GM12864 (cell line): Measurements from ENCODE around the gene THRB.

Experiments
- DNase-seq: peaks from one replicate; pipeline ENCODE4 v3.0.0-alpha.2; 2011; ENCODE audit warnings: low read depth
- H3K4me3 ChIP-seq: 2 replicates; pipeline ENCODE4 v1.5.1; 2011; ENCODE audit warnings: mild to moderate bottlenecking, low read depth, low read length, control low read depth
- TF ChIP-seq, protein P1 (sequence below): IDR thresholded peaks from 2 replicates; pipeline ENCODE4 v1.5.1; 2011; ENCODE audit warnings: low read depth, mild to moderate bottlenecking, moderate library complexity, low read length, control low read depth, inconsistent platforms; ENCODE audit errors: missing control alignments

Gene THRB

DNA sequence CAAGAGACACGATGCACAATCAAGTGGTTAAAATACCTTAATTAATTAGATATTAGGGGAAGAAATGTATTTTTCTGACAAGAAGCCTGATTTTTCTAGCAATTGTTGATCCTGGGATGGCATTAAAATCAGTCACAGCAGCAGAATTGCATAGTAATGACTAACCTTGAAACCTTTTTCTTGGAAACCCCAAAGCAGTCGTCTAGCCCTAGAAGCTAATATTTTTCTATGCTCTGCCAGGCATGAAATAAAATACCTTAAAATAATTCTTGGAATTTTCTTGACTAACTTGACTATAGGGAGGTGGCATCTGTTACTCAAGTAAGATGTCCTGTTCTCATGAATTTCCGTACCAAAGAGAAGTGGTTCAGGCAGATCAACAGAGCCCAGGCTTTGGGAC is 204.1 kb downstream of the THRB start:
- DNase-seq = no peak
- H3K4me3 ChIP-seq = no peak overlapping the region
- TF ChIP-seq, protein P1, sequence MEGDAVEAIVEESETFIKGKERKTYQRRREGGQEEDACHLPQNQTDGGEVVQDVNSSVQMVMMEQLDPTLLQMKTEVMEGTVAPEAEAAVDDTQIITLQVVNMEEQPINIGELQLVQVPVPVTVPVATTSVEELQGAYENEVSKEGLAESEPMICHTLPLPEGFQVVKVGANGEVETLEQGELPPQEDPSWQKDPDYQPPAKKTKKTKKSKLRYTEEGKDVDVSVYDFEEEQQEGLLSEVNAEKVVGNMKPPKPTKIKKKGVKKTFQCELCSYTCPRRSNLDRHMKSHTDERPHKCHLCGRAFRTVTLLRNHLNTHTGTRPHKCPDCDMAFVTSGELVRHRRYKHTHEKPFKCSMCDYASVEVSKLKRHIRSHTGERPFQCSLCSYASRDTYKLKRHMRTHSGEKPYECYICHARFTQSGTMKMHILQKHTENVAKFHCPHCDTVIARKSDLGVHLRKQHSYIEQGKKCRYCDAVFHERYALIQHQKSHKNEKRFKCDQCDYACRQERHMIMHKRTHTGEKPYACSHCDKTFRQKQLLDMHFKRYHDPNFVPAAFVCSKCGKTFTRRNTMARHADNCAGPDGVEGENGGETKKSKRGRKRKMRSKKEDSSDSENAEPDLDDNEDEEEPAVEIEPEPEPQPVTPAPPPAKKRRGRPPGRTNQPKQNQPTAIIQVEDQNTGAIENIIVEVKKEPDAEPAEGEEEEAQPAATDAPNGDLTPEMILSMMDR = no peak

DNA sequence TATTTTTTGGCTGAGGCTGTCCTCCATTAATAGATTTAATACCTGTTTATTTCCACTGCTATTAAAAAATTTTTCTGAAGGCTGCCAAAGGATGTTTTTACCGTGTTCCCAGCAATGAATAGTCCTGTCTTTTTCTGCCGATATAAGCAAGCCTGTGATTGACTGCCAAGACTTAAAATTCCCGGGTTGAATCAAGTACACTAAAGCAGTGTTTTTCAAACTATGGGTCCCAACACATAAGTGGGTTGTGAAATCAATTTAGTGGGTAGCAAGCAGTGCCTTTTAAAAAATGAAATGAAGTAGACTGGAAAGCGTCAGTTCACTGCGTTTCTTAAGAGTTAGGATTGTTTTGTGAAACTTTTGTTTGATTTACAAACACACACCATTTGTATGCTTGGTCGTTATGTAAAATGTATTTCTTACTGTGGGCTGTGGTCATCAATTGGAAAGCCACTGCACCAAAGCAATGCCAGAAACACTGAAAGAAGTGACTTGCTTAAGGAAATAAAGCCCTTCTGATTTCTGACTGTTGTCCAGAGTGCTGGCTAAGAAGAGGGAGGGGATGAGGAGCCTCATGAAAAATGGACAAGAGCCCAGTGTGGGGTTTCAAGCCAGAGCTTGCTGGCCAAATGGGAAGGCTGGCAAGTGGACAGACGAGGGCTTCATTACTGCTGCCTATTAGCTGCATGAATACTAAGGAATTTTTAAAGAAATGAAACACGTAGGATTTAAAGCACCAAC is 206.0 kb downstream of the THRB start:
- DNase-seq = no peak

DNA sequence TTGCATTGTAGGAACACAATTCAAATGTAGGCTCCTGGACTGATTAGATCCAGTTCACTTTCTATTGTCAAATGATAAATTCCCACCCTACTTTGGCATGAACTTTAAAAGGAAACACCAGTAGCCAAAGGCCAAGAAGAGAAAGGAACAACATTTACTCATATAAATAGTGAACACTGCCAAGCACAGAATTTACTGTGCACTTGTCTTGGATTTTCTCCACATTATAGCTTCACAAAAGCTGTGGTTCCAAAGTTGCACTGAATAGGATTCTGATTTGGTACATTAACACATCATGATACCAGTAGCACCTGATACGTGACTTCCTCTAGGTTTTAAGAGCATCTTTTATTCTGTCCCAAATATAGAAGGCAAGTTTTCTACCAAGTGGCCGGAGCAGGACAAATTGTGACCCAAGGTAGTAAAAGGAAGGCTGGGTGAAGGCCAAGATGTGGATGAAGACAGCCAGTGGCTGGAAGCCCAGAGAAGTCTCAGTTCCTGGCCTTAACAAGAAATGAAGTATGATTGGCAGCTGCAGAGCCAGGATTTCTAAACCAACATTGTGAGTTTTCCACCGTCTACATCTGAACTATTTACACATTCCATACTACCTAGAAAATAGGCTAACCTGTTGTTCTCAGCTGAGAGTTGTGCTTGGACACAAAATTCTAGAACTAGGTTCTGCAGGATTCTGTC is 206.7 kb downstream of the THRB start:
- no peak for DNase-seq
- H3K4me3 ChIP-seq = no peak overlapping the region
- TF ChIP-seq, protein P1 = no peak

More for the DNA sequence above, 206.0 kb downstream of the THRB start:
- H3K4me3 ChIP-seq = no peak overlapping the region
- TF ChIP-seq, protein P1 = no peak

DNA sequence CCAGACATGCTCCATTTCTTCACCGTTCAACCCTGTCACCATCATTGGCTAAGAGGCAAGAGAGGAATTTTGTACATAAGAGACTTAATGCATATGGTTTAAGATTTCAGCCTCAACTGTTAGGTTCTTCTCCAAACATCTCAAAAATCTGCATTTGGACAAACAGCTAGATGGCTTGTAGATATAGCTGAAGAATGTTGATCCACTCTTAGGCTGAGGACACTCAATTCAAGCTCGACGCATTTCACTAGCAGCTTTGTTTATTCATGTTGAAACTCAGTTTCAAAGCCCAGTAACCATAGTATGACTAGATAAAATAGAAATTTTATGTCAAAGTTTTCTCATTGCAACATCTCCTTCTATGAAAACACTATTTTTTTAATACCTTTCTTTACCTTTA is 208.2 kb downstream of the THRB start:
- no peak for DNase-seq
- H3K4me3 ChIP-seq = no peak overlapping the region
- TF ChIP-seq, protein P1 = no peak

DNA sequence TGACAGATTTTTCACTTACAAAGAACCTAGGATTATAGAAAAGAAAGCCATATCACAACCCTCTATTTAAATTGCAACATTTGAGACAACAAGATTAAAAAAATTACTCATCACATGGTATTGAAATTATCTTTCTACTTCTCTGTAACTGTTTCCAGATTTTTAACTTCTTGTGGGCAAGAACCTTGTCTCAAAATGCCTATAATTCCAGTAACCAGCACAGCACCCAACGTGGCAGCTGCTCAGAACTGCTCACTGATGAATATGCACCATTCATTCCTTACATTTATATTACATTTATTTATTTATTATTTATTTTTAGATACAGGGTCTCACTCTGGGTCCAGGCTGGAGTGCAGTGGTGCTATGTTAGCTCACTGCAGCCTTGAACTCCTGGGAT is 216.1 kb downstream of the THRB start:
- no peak overlapping the region for H3K4me3 ChIP-seq
- DNase-seq = no peak
- TF ChIP-seq, protein P1 = no peak

DNA sequence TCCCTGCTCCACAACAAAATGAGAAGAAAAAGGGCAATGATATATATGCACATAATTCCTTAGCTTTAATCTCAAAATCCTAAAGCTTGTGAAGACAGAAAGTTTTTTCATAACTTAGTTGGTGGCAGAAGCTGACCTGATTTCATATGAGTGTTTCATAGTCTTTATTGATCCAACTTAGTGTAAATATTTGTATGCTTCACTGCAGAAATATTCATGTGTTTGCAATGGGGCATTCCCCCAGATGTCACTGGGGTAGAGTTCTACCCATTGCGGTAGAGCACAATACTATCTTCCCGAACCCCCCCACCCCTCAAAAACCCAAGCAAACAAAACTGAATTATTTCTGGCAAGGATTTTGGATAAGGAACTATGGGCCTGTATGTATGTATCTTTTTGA is 221.2 kb downstream of the THRB start:
- no peak overlapping the region for H3K4me3 ChIP-seq
- TF ChIP-seq, protein P1 = no peak
- no peak for DNase-seq

DNA sequence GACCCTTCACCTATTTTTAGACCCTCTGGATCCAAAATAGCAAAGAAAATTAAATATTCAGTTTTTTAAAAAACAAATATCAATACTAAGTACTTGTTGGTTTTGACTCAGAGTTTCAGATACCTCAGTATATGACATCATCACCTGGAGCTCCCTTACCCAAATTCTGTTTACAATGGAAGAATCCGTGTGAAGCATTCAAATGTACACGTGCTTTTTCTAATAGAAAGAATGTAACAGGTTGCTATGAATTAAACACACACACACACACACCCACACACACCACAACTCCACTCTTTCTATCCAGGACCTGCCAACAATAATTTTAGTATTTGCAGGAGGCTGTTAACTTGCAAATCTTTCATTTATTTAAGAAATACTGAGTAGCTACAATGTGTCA is 221.8 kb downstream of the THRB start:
- DNase-seq = no peak
- no peak overlapping the region for H3K4me3 ChIP-seq
- TF ChIP-seq, protein P1 = no peak
